Breast epithelium (tissue), 3 donors: ENCODE measurements around the gene APOL6.

Experiments used
- POLR2A ChIP-seq: fragments of 450-650 bp; IDR thresholded peaks from one replicate; pipeline ENCODE4 v1.6.1; 2016; ENCODE audit warnings: antibody characterized with exemption, mild to moderate bottlenecking, moderate library complexity
- TF ChIP-seq, protein P1 (sequence below), 3 donors: fragments of 450-650 bp; IDR thresholded peaks; one replicate each; pipeline ENCODE4 v1.5.1; 2016 to 2017; ENCODE audit warnings: antibody characterized with exemption in 3 of 3, mild to moderate bottlenecking in 3 of 3, moderate library complexity in 3 of 3

DNA sequence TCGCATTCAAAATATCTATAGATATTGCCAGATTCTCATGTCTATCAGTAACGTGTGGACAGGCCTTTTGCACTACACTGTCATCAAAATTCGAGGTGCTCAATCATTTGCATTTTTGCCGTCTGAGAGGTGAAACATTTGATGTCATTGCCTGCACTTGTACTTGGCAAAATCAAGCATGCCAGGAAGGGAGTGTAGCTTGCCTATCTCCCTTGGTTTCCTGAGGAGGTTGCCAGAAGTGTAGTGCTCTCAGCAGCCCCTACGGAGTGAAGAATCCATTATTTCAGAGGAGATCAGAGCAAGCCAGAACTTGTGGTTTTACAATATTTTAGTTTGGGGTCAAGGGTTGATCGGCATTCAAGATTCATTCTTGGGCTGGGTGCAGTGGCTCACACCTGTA lies 39.2 kb downstream of the APOL6 start:
- no peak for TF ChIP-seq POLR2A
- TF ChIP-seq, protein P1, sequence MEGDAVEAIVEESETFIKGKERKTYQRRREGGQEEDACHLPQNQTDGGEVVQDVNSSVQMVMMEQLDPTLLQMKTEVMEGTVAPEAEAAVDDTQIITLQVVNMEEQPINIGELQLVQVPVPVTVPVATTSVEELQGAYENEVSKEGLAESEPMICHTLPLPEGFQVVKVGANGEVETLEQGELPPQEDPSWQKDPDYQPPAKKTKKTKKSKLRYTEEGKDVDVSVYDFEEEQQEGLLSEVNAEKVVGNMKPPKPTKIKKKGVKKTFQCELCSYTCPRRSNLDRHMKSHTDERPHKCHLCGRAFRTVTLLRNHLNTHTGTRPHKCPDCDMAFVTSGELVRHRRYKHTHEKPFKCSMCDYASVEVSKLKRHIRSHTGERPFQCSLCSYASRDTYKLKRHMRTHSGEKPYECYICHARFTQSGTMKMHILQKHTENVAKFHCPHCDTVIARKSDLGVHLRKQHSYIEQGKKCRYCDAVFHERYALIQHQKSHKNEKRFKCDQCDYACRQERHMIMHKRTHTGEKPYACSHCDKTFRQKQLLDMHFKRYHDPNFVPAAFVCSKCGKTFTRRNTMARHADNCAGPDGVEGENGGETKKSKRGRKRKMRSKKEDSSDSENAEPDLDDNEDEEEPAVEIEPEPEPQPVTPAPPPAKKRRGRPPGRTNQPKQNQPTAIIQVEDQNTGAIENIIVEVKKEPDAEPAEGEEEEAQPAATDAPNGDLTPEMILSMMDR (IDR thresholded peaks at IDR 0.05) = no peak
